HG02970 (cell line): ENCODE results near the gene TNFRSF4.

Experiments
- ATAC-seq: cut with Tn5 transposase; IDR thresholded peaks from one replicate; pipeline ENCODE4 v1.9.1; 2021; ENCODE audit warnings: mild to moderate bottlenecking, moderate library complexity, moderate number of reproducible peaks; ENCODE audit not compliant: unreplicated experiment, low FRiP score

TNFRSF4 gene

GRCh38 chr1:1171546-1172340 is 42.2 kb downstream of the TNFRSF4 start:
- ATAC-seq: no peak

DNA sequence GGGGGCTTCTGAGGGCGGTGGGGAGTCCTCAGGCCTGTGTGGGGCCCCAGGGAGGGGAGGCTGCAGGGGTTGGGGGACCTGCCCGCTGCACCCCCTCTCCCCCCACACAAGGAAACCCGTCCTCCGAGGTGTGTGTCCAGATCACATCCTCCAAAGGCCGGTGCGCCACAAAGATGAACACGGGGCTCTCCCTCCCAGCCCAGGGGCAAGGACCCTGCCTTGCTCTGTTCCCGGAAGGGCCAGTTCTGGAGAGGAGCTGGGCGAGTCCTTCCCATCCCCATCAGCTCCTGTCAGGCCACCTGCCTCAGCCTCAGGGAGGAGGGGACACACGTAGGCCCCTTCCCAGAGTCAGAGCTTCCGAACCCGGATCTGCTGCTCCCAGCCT is 42.8 kb downstream of the TNFRSF4 start:
- ATAC-seq: no peak

- ATAC-seq: no peak
Measured at GRCh38 chr1:1170215-1171091, 43.5 kb downstream of the TNFRSF4 start.

DNA sequence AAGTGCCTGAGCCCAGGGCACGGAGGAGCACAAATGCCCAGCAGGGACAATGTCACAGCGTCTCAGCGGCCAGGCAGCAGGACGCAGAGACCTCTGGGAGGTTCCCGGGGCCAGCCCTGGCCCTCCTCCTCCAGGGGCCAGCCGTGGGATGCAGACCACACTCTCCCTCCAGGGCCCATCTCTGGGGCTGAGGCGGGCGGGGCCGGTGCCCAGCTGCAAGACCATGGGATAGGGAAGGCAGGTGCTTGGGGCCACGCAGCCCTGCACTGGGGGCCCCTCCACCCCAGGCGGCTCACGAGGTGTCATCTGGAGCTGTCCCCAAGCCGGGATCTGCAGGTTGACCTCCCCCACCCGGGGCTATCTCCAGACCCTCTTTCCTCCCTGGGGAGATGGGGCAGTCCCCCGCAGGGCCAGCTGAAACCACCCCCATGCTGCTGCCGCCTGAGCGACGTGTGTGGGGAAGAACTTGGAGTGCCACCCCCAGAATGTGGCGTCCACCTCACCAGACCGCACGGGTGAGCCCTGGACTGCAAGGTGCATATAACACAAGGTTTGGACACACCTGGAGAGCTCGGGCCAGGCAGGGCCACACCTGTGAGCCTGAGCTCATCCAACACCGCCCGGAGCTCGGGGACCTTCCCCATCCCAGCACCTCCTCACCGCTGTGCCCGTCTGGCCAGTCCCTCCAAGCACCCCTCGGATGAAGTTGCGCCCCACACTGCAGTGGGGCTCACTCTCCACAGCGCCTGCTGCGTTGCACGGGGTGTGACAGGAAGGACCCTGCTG is 44.3 kb downstream of the TNFRSF4 start:
- ATAC-seq: no peak

GRCh38 chr1:1168451-1169411 is 45.2 kb downstream of the TNFRSF4 start:
- ATAC-seq: no peak

DNA sequence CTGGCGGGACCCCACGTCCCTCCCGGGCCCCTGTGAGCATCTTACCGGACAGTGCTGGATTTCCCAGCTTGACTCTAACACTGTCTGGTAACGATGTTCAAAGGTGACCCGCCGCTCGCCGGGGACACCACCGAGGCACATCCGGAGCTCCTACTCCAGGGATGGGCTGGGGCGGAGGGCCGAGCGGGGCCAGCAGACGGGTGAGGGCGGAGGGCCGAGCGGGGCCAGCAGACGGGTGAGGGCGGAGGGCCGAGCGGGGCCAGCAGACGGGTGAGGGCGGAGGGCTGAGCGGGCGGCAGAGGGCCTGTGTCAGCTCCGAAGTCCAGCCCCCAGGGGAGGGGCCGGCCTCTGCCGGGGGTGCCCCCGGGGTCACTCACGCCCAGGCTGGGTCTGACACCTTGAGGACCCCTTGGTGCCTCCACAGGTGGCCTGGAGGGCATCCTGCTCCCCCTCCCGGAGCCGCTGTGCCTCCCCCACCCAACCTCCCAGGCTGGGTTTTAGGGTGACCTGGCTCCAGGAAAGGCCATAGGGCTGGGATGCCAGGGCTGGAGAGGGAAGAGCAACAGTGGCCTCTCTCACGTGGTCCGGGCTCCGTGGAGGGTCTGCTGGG is 46.0 kb downstream of the TNFRSF4 start:
- no peak for ATAC-seq

- ATAC-seq: no peak
Measured at GRCh38 chr1:1167398-1167821, 46.5 kb downstream of the TNFRSF4 start.

DNA sequence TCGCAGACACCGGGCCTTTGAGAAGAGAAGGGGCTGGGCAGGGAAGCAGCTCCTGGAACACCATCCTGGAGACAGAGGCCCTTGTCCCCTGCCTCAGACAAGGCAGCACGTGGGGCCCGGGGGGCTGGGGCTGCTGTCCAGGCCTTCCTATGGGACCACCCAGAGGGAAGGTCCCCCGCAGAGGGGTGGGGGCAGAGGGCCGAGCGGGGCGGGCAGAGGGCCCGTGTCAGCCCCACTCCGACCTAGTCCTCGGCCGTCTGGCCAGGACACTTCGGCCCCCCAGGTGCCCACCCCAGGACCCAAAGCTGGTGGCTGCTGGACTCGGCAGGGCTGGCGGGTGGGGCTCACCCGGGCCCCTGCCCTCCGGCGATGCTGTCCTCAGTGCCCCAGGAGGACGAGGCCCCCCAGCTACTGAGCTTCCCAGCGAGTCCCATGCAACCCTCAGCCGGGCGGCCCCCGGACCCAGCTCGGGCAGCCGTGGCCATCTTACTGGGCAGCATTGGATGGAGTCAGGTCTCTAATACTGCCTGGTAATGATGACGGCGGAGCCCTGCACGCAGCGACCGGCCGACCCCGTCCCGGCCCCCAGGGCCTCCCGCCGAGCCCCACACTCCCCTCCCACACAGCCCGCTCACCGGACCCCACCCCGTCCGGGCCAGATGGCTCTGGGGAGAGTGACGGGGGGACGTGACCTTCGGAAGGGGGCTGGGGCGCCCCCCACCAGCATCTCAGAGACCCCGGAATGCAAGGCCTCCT is 47.1 kb downstream of the TNFRSF4 start:
- ATAC-seq: no peak

DNA sequence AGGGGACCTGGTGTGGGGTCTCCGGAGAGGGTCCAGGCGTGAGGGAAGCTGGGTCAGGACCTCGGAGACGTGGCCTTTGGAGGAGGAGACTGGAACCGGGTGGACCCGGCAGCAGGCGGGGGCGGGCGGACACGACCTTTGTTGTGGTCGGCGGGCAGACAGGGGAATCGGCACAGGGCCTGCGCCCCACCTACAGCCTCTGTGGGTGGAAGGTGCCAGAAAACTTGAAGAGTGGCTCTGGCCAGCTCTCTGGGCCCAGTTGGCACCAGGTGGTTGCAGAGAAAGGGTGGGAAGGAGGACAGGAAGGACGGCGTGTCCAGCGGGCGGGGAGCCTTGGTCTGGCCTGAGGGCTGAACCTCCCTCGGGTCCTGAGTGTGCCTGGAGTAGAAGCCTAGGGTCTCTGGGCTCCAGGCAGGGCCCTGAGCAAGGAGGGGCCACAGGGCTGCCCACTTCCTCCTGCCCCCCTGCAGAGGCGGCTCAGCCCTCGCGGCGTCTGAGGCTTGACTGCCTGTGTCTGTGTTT is 48.0 kb downstream of the TNFRSF4 start:
- no peak for ATAC-seq

GRCh38 chr1:1165485-1165884 is 48.5 kb downstream of the TNFRSF4 start:
- ATAC-seq: no peak

GRCh38 chr1:1164701-1165451 is 49.1 kb downstream of the TNFRSF4 start:
- no peak for ATAC-seq

- no peak for ATAC-seq
Measured at GRCh38 chr1:1164361-1164700, 49.6 kb downstream of the TNFRSF4 start.

DNA sequence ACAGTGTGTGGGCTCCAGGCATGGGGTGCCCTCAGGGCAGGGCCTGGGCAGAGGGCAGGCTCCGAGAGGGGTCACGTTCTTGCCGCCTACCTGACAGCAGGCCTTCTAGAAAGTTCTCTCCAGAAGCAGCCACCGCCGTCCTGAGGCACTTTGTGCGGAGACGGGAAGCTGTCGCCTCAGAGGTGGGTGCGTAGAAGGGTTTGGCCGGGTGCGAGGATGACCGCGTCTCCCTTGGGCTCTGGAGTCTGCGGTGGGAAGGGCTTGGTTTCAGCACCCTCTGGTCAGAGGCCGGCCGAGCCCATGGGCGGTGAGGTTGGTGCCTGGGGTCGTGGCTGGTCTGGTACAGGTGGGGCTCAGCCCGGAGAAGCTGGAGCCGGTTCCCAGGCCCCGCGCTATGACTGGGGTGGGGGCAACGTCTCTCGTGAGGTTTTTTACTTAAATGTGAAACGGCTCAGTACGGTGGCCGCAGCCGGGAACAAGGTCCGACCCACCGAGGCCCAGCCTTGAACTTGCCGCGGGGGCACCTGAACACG is 50.3 kb downstream of the TNFRSF4 start:
- no peak for ATAC-seq

DNA sequence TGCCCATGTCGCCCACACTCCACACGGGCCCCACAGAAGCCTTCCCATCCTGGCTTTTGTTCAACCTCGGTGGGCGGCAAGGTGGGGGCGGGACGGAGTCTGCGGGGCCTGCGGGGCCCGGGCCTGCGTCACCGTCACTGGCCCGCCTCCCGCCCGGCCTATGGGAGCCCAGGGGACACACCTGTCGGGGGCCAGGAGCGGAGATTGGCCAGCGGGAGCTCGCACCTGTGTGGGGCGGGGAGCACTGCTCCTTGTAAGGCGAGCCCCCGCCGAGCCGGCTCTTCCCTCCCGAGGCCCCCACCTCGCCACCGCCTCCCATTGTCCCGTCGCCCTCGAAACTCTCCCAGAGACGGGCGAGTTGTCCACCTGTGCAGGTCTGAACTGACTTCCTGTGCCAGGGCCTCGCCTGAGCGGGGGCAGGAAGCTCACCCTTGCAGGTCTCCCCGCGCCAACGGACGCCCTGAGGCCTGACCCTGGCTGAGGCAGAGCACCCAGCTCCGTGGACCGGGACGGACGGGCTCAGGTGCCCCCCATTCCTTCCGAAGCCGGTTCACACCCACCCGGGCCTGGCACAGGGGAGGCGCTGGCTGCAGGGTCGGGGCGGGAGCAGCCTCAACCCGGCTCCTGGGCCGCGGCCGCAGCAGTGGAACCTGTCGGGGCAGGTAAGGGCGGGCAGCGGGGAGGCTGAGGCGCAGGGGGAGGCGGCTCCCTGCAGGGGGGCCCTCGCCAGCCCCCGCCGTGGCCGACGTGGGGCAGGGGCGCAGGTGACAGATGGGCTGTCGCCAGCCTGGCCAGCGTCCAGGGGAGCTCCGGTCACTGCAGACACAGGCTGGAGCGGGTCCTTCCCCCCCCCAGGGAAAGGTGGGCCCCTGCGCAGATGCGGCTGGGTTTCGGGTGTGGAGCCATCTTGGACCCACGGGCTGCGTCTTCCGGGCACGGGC is 51.1 kb downstream of the TNFRSF4 start:
- no peak for ATAC-seq

DNA sequence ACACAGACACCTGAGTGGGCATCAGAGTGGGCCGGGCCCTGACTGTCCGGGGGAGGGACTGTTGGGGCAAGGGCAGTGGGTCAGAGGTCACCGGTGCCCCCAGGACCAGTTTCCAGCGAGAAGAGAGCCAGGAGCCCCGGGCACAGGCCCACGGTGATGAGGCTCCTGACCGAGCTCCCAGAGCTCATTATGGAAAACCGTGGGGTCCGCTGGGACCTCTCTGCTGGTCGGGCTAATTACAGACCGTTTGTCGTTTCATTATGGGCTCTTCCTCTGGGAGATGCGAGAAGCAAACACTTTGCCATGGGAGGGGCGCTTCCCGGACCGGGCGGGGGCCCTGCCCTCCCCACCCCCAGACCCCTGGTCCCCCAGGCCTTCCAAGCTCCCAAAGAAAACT is 52.3 kb downstream of the TNFRSF4 start:
- no peak for ATAC-seq
